IPS-18a (cell line): ENCODE data around the gene MED13L.
A peak's percentile ranks its signal among the peaks of the same experiment; 100 is the strongest.
"Not testable (repeated sequence)": the region's sequence is repeated elsewhere in the genome, so short reads cannot be mapped to it uniquely, and the experiment has no call there.

Experiments
- H3K27ac ChIP-seq: one replicate; pipeline ENCODE4 v1.5.1; 2013; ENCODE audit warnings: low read length
- H3K27me3 ChIP-seq: one replicate; pipeline ENCODE4 v1.6.1; 2013; ENCODE audit warnings: mild to moderate bottlenecking, low read length; ENCODE audit not compliant: control insufficient read depth, insufficient read depth
- H3K36me3 ChIP-seq: one replicate; pipeline ENCODE4 v1.6.1; 2013; ENCODE audit warnings: low read depth, low read length; ENCODE audit not compliant: control insufficient read depth
- H3K4me1 ChIP-seq: one replicate; pipeline ENCODE4 v1.6.1; 2013; ENCODE audit warnings: low read depth, low read length; ENCODE audit not compliant: control insufficient read depth
- H3K4me3 ChIP-seq: one replicate; pipeline ENCODE4 v1.5.1; 2013; ENCODE audit warnings: low read length
- H3K9ac ChIP-seq: one replicate; pipeline ENCODE4 v1.6.1; 2013; ENCODE audit warnings: mild to moderate bottlenecking, low read length, moderate library complexity
- H3K9me3 ChIP-seq: one replicate; pipeline ENCODE4 v1.6.1; 2013; ENCODE audit warnings: low read depth, low read length; ENCODE audit not compliant: control insufficient read depth

The MED13L gene

GRCh38 chr12:116287842-116288301 lies 10.4 kb upstream of the MED13L start:
- H3K4me1 ChIP-seq: no peaks in the 10 kb centered on the region
- no peak overlapping the region for H3K27ac ChIP-seq
- no peaks in the 10 kb centered on the region for H3K36me3 ChIP-seq
- H3K27me3 ChIP-seq: no peaks in the 10 kb centered on the region
- H3K9ac ChIP-seq: no peak overlapping the region
- H3K4me3 ChIP-seq: no peak overlapping the region
- H3K9me3 ChIP-seq: no peaks in the 10 kb centered on the region

GRCh38 chr12:116284396-116284795 lies 6.9 kb upstream of the MED13L start:
- H3K4me1 ChIP-seq: peaks cover 14% of the 10 kb centered on the region
- H3K27me3 ChIP-seq: no peaks in the 10 kb centered on the region
- H3K27ac ChIP-seq: no peak overlapping the region
- no peaks in the 10 kb centered on the region for H3K36me3 ChIP-seq
- no peak overlapping the region for H3K9ac ChIP-seq
- no peak overlapping the region for H3K4me3 ChIP-seq
- H3K9me3 ChIP-seq: no peaks in the 10 kb centered on the region

- not testable (repeated sequence) for H3K9ac ChIP-seq, H3K27me3 ChIP-seq, H3K9me3 ChIP-seq, H3K27ac ChIP-seq, H3K36me3 ChIP-seq, H3K4me3 ChIP-seq
- H3K4me1 ChIP-seq: peaks cover 14% of the 10 kb centered on the region
These were observed 6.4 kb upstream of the MED13L start for GRCh38 chr12:116283881-116284280.

GRCh38 chr12:116282371-116283286 lies 5.1 kb upstream of the MED13L start:
- Histone ChIP-seq H3K9ac (no peak overlapping the region), H3K27me3 (no peaks in the 10 kb centered on the region), H3K4me1 (peaks cover 14% of the 10 kb centered on the region), H3K9me3 (no peaks in the 10 kb centered on the region), H3K36me3 (no peaks in the 10 kb centered on the region), H3K4me3 (no peak overlapping the region), H3K27ac (no peak overlapping the region)

- H3K9me3 ChIP-seq: no peaks in the 10 kb centered on the region
- peaks cover 14% of the 10 kb centered on the region for H3K4me1 ChIP-seq
- H3K27ac ChIP-seq: no peak overlapping the region
- H3K9ac ChIP-seq: no peak overlapping the region
- H3K4me3 ChIP-seq: no peak overlapping the region
- H3K36me3 ChIP-seq: no peaks in the 10 kb centered on the region
- H3K27me3 ChIP-seq: no peaks in the 10 kb centered on the region
These were observed 3.2 kb upstream of the MED13L start for GRCh38 chr12:116280595-116281290.

- peak overlapping the region; percentile 61 for H3K4me3 ChIP-seq
These were observed 1.2 kb upstream of the MED13L start for GRCh38 chr12:116278667-116279066.

GRCh38 chr12:116278279-116278626 lies 760 bp upstream of the MED13L start:
- no peaks in the 10 kb centered on the region for H3K27me3 ChIP-seq
- peaks cover 28% of the 10 kb centered on the region for H3K4me1 ChIP-seq
- H3K9me3 ChIP-seq: no peaks in the 10 kb centered on the region
- H3K4me3 ChIP-seq: peak overlapping the region; percentile 61
- H3K36me3 ChIP-seq: no peaks in the 10 kb centered on the region
- H3K27ac ChIP-seq: no peak overlapping the region
- H3K9ac ChIP-seq: no peak overlapping the region

More at GRCh38 chr12:116278667-116279066, 1.2 kb upstream of the MED13L start:
- Histone ChIP-seq H3K4me1 (peaks cover 24% of the 10 kb centered on the region), H3K27ac (no peak overlapping the region), H3K9ac (no peak overlapping the region), H3K9me3 (no peaks in the 10 kb centered on the region), H3K36me3 (no peaks in the 10 kb centered on the region), H3K27me3 (no peaks in the 10 kb centered on the region)

GRCh38 chr12:116276652-116277466 lies 634 bp downstream of the MED13L start:
- Histone ChIP-seq H3K9me3 (no peaks in the 10 kb centered on the region), H3K4me3 (peak overlapping the region; percentile 96), H3K27ac (no peak overlapping the region), H3K4me1 (peaks cover 24% of the 10 kb centered on the region), H3K9ac (peak overlapping the region; percentile 85), H3K27me3 (no peaks in the 10 kb centered on the region), H3K36me3 (no peaks in the 10 kb centered on the region)

GRCh38 chr12:116274551-116275375 lies 2.7 kb downstream of the MED13L start:
- Histone ChIP-seq H3K4me1 (peaks cover 14% of the 10 kb centered on the region), H3K36me3 (no peaks in the 10 kb centered on the region), H3K4me3 (peak overlapping the region; percentile 96), H3K27ac (no peak overlapping the region), H3K9ac (no peak overlapping the region), H3K9me3 (no peaks in the 10 kb centered on the region), H3K27me3 (no peaks in the 10 kb centered on the region)

- H3K27me3 ChIP-seq: no peaks in the 10 kb centered on the region
- no peak overlapping the region for H3K4me3 ChIP-seq
- H3K36me3 ChIP-seq: no peaks in the 10 kb centered on the region
- H3K27ac ChIP-seq: no peak overlapping the region
- H3K9ac ChIP-seq: no peak overlapping the region
- H3K9me3 ChIP-seq: no peaks in the 10 kb centered on the region
- peaks cover 14% of the 10 kb centered on the region for H3K4me1 ChIP-seq
These were observed 3.5 kb downstream of the MED13L start for GRCh38 chr12:116273813-116274550.
